Neural progenitor cell (in vitro differentiated cells): ENCODE data around the gene S1PR5. TPM values are rescaled to one million over a fixed set of nuclear protein-coding genes. Genes with fewer than 3 reads are reported as not detected.

ENCODE experiments used
- DNase-seq: peaks from one replicate; pipeline ENCODE4 v3.0.0-alpha.2; 2016; ENCODE audit warnings: low spot score
- H2AFZ ChIP-seq: fragments of 200-600 bp; sonication (generic); replicated peaks from 2 replicates; pipeline ENCODE4 v1.6.1; 2016; ENCODE audit warnings: antibody characterized with exemption
- H3F3A ChIP-seq: fragments of 200-600 bp; sonication (generic); 2 replicates; pipeline ENCODE4 v1.6.1; 2016; ENCODE audit warnings: antibody characterized with exemption, low read depth
- H3K27ac ChIP-seq: fragments of 200-600 bp; sonication (generic); 2 replicates; pipeline ENCODE4 v1.5.1; 2016; ENCODE audit warnings: mild to moderate bottlenecking
- H3K27me3 ChIP-seq: fragments of 200-600 bp; sonication (generic); 2 replicates; pipeline ENCODE4 v1.6.1; 2016; ENCODE audit warnings: mild to moderate bottlenecking, moderate library complexity
- H3K36me3 ChIP-seq: fragments of 200-600 bp; sonication (generic); 2 replicates; pipeline ENCODE4 v1.5.1; 2016
- H3K4me1 ChIP-seq: fragments of 200-600 bp; sonication (generic); 2 replicates; pipeline ENCODE4 v1.6.1; 2016; ENCODE audit warnings: mixed run types
- H3K4me2 ChIP-seq: fragments of 200-600 bp; sonication (generic); 2 replicates; pipeline ENCODE4 v1.6.1; 2016
- H3K4me3 ChIP-seq: fragments of 200-600 bp; sonication (generic); 2 replicates; pipeline ENCODE4 v1.5.1; 2016
- H3K79me2 ChIP-seq: fragments of 200-600 bp; sonication (generic); 2 replicates; pipeline ENCODE4 v1.6.1; 2016; ENCODE audit warnings: low read depth
- H3K9ac ChIP-seq: fragments of 200-600 bp; sonication (generic); 2 replicates; pipeline ENCODE4 v1.6.1; 2016
- H3K9me3 ChIP-seq: fragments of 200-600 bp; sonication (generic); 2 replicates; pipeline ENCODE4 v1.5.1; 2016; ENCODE audit warnings: low read depth
- H4K20me1 ChIP-seq: fragments of 200-600 bp; sonication (generic); 2 replicates; pipeline ENCODE4 v1.6.1; 2016; ENCODE audit warnings: low read depth
- H3K27ac Mint-ChIP-seq: 3 replicates; pipeline ENCODE4 v1.8.0; 2021; ENCODE audit warnings: mixed read lengths
- H3K27me3 Mint-ChIP-seq: 2 replicates; pipeline ENCODE4 v1.8.0; 2022; ENCODE audit warnings: low read depth, mild to moderate bottlenecking, inconsistent platforms, moderate library complexity, mixed read lengths; ENCODE audit not compliant: insufficient read depth
- H3K36me3 Mint-ChIP-seq: 3 replicates; pipeline ENCODE4 v1.8.0; 2021; ENCODE audit warnings: mixed read lengths
- H3K4me1 Mint-ChIP-seq: 3 replicates; pipeline ENCODE4 v1.8.0; 2021; ENCODE audit warnings: mixed read lengths
- H3K4me3 Mint-ChIP-seq: 3 replicates; pipeline ENCODE4 v1.8.0; 2021; ENCODE audit warnings: mild to moderate bottlenecking, moderate library complexity, mixed read lengths
- H3K9me3 Mint-ChIP-seq: 3 replicates; pipeline ENCODE4 v1.8.0; 2020; ENCODE audit warnings: mixed read lengths
- CTCF ChIP-seq: fragments of 200-600 bp; sonication (generic); IDR thresholded peaks from 2 replicates; pipeline ENCODE4 v1.5.1; 2017; ENCODE audit warnings: antibody characterized with exemption, mild to moderate bottlenecking
- EZH2 ChIP-seq: fragments of 200-600 bp; sonication (generic); IDR thresholded peaks from 2 replicates; pipeline ENCODE4 v1.6.1; 2017; ENCODE audit warnings: antibody characterized with exemption, mild to moderate bottlenecking, moderate library complexity
- EZH2phosphoT487 ChIP-seq: fragments of 200-600 bp; sonication (generic); IDR thresholded peaks from 2 replicates; pipeline ENCODE4 v1.6.1; 2017; ENCODE audit warnings: antibody characterized with exemption
- total RNA-seq: library from RNA; depleted of rRNA; stranded (reverse); fragments of >200 nt; gene quantifications from 2 replicates; pipeline ENCODE4 v1.2.3, GENCODE V29; 2015; ENCODE audit warnings: low replicate concordance

S1PR5 gene
- total RNA-seq, 1 donor from 2014 or later = 0.15 TPM

GRCh38 chr19:10491472-10492047 lies 25.7 kb downstream of the S1PR5 start:
- H3K4me3 Mint-ChIP-seq = no peak overlapping the region
- H4K20me1 ChIP-seq = peaks cover 15% of the 10 kb centered on the region
- H3K36me3 Mint-ChIP-seq = peaks cover 17% of the 10 kb centered on the region
- no peaks in the 10 kb centered on the region for H3K4me1 ChIP-seq
- no peaks in the 10 kb centered on the region for H3K4me1 Mint-ChIP-seq
- H3K27ac Mint-ChIP-seq = no peak overlapping the region
- no peaks in the 10 kb centered on the region for H3K36me3 ChIP-seq
- H3K27me3 ChIP-seq = no peaks in the 10 kb centered on the region
- H2AFZ ChIP-seq = no peak overlapping the region
- no peak for DNase-seq
- H3K9me3 Mint-ChIP-seq = no peaks in the 10 kb centered on the region
- peaks cover 3% of the 10 kb centered on the region for H3F3A ChIP-seq
- H3K4me2 ChIP-seq = no peak overlapping the region
- no peak overlapping the region for H3K9ac ChIP-seq
- TF ChIP-seq EZH2 (no peak), CTCF (no peak), EZH2phosphoT487 (no peak)
- no peak overlapping the region for H3K27ac ChIP-seq
- H3K79me2 ChIP-seq = peaks cover 9% of the 10 kb centered on the region
- peaks cover 2% of the 10 kb centered on the region for H3K27me3 Mint-ChIP-seq
- no peaks in the 10 kb centered on the region for H3K9me3 ChIP-seq
- H3K4me3 ChIP-seq = no peak overlapping the region

GRCh38 chr19:10486551-10486950 lies 30.7 kb downstream of the S1PR5 start:
- no peaks in the 10 kb centered on the region for H3K4me1 ChIP-seq
- H3F3A ChIP-seq = no peaks in the 10 kb centered on the region
- H3K27ac ChIP-seq = no peak overlapping the region
- no peaks in the 10 kb centered on the region for H3K9me3 ChIP-seq
- peaks cover 16% of the 10 kb centered on the region for H3K36me3 Mint-ChIP-seq
- peaks cover 11% of the 10 kb centered on the region for H4K20me1 ChIP-seq
- no peak overlapping the region for H2AFZ ChIP-seq
- no peak overlapping the region for H3K4me3 Mint-ChIP-seq
- H3K27me3 Mint-ChIP-seq = peaks cover 2% of the 10 kb centered on the region
- H3K4me3 ChIP-seq = no peak overlapping the region
- H3K79me2 ChIP-seq = peaks cover 5% of the 10 kb centered on the region
- H3K9me3 Mint-ChIP-seq = no peaks in the 10 kb centered on the region
- no peak overlapping the region for H3K27ac Mint-ChIP-seq
- no peak overlapping the region for H3K4me2 ChIP-seq
- no peak overlapping the region for H3K9ac ChIP-seq
- TF ChIP-seq CTCF (no peak), EZH2 (no peak), EZH2phosphoT487 (no peak)
- no peak for DNase-seq
- H3K36me3 ChIP-seq = no peaks in the 10 kb centered on the region
- no peaks in the 10 kb centered on the region for H3K27me3 ChIP-seq
- H3K4me1 Mint-ChIP-seq = no peaks in the 10 kb centered on the region

DNA sequence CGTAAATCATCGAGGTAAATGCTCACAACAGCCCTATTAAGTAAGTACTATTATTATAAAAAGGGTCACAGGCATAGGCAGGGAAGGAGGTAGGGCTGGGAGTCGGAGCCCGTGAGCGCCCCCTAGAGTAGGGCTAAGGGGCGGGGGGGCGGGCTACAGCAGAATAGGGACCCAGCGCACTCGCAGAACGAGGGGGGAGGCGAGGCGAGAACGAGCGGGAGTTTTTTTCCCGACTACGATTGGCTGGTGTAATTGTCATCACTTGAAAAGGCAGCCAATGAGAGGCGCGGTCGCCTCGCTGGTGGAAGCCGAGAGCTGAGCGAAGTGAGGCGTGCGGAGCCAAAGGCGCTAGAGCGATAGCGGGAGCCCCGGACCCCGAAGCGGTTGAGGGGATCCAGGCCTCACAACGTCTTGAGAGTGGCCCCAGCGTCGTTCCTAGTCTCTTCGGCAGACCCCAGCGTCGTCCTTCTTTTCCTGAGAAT lies 38.3 kb downstream of the S1PR5 start:
- Histone ChIP-seq H2AFZ (no peak overlapping the region), H3K4me1 (no peaks in the 10 kb centered on the region), H4K20me1 (no peaks in the 10 kb centered on the region), H3K4me2 (peak overlapping the region; percentile 12), H3F3A (peaks cover 9% of the 10 kb centered on the region), H3K9me3 (no peaks in the 10 kb centered on the region), H3K79me2 (no peaks in the 10 kb centered on the region), H3K4me3 (no peak overlapping the region), H3K27ac (no peak overlapping the region), H3K27me3 (peaks cover 25% of the 10 kb centered on the region), H3K36me3 (no peaks in the 10 kb centered on the region), H3K9ac (no peak overlapping the region)
- TF ChIP-seq CTCF (peak; percentile 65), EZH2phosphoT487 (no peak)
- DNase-seq = peak; percentile 92
- H3K36me3 Mint-ChIP-seq = no peaks in the 10 kb centered on the region
- H3K4me3 Mint-ChIP-seq = peak overlapping the region; percentile 66
- H3K4me1 Mint-ChIP-seq = peaks cover 8% of the 10 kb centered on the region
- H3K27ac Mint-ChIP-seq = no peak overlapping the region
- no peaks in the 10 kb centered on the region for H3K9me3 Mint-ChIP-seq
- peaks cover 5% of the 10 kb centered on the region for H3K27me3 Mint-ChIP-seq
